ENCODE measurements around the gene SDF2L1. TPM values are rescaled to one million over a fixed set of nuclear protein-coding genes. Genes with fewer than 3 reads are reported as not detected.
A peak's percentile ranks its signal among the peaks of the same experiment; 100 is the strongest.

The SDF2L1 gene
- total and polyA plus RNA-seq, 9 of the 15 experiments (the other 6 are each of a cell fraction or from before 2014, with no cell fraction given) = 15.1 to 989 (median 124) TPM

DNA sequence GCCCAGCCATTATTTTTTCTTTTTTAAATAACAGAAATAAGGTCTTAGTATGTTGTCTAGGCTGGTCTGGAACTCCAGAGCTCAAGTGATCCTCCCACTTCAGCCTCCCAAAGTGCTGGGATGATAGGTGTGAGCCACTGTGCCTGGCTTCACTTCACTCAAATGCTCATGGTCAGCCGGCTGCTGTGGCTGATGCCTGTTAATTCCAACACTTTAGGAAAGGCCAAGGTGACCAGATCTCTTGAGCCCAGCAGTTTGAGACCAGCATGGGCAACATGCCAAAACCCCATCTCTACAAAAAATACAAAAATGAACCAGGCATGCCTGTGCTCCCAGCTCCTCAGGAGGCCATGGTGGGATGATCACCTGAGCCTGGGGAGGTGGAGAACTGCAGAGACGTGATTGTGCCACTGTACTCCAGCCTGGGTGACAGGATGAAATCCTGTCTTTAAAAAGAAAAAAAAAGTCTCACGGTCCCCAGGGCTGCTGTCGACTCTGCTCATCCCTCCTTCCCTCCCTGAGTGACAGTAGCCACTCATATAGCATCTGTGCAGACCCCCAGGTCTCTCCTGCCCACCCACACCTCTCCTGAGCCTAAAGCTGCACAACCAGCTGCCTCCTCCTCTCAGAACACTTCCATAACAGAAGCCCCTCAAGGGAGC is 15.9 kb upstream of the SDF2L1 start (continued):
- TF ChIP-seq, protein P1, sequence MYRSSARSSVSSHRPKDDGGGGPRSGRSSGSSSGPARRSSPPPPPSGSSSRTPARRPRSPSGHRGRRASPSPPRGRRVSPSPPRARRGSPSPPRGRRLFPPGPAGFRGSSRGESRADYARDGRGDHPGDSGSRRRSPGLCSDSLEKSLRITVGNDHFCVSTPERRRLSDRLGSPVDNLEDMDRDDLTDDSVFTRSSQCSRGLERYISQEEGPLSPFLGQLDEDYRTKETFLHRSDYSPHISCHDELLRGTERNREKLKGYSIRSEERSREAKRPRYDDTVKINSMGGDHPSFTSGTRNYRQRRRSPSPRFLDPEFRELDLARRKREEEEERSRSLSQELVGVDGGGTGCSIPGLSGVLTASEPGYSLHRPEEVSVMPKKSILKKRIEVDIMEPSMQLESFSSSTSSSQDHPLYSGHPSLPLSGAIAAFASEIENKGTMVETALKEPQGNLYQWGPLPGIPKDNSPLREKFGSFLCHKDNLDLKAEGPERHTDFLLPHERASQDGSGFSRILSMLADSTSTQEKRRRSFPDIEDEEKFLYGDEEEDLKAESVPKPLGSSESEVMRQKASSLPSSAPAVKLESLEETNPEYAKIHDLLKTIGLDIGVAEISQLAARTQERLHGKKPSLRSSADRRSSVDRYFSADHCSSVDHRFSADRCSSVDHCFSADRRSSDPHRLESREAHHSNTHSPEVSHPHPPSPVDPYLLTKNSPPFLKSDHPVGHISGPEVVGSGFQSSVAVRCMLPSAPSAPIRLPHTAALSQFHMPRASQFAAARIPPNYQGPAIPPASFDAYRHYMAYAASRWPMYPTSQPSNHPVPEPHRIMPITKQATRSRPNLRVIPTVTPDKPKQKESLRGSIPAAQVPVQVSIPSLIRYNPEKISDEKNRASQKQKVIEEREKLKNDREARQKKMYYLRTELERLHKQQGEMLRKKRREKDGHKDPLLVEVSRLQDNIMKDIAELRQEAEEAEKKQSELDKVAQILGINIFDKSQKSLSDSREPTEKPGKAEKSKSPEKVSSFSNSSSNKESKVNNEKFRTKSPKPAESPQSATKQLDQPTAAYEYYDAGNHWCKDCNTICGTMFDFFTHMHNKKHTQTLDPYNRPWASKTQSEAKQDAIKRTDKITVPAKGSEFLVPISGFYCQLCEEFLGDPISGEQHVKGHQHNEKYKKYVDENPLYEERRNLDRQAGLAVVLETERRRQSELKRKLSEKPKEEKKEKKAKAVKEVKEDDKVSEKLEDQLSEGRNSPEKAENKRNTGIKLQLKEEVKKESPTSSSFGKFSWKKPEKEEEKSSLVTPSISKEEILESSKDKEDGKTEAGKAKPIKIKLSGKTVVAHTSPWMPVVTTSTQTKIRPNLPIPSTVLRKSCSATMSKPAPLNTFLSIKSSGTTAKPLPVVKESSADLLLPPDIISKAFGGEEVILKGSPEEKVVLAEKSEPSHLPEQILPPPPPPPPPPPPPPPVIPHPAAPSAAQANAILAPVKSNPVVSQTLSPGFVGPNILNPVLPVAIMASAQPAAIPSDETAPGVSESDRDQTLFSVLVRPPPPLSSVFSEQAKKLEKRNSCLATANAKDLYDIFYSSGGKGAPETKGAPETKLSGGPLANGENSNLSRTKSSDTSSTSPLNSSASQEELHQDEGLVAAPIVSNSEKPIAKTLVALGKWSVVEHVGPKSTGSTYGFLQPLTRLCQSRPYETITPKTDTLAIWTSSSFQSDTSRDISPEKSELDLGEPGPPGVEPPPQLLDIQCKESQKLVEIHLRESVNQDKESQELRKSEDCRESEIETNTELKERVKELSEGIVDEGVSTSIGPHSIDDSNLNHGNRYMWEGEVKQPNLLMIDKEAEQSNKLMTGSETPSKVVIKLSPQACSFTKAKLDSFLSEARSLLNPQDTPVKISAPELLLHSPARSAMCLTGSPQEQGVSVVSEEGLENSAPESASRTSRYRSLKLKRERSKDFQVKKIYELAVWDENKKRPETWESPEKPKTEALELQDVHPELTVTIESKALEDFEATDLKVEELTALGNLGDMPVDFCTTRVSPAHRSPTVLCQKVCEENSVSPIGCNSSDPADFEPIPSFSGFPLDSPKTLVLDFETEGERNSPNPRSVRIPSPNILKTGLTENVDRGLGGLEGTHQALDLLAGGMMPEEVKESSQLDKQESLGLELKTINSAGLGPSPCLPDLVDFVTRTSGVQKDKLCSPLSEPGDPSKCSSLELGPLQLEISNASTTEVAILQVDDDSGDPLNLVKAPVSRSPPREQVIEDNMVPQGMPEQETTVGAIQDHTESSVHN (IDR thresholded peaks at IDR 0.05; ENCODE audit: borderline replicate concordance in 1 of 2, low read depth in 1 of 2) = no peak
- TF ChIP-seq NR1H2 (CRISPR knock-in tag; IDR thresholded peaks at IDR 0.05) (no peak), SAP30 (IDR thresholded peaks at IDR 0.05; ENCODE audit: borderline replicate concordance, insufficient read depth, low read depth, low read length, poor library complexity, severe bottlenecking) (no peak), NCOR1 (IDR thresholded peaks at IDR 0.05) (no peak), TCFL5 (CRISPR knock-in tag; conservative IDR thresholded peaks at IDR 0.05) (no peak), RBFOX2 (IDR thresholded peaks at IDR 0.05; ENCODE audit: low read depth, low read length) (no peak), CHD2 (IDR thresholded peaks at IDR 0.05; ENCODE audit: low read depth, low read length) (peak; percentile 24; the same call in 1 of the 2 replicates), POLR2AphosphoS2 (IDR thresholded peaks at IDR 0.05; ENCODE audit: low read length) (no peak; the same call in 1 of the 2 replicates), RFX1 (IDR thresholded peaks at IDR 0.05) (no peak), NFATC3 (IDR thresholded peaks at IDR 0.05) (no peak)
- TF ChIP-seq, protein P2, sequence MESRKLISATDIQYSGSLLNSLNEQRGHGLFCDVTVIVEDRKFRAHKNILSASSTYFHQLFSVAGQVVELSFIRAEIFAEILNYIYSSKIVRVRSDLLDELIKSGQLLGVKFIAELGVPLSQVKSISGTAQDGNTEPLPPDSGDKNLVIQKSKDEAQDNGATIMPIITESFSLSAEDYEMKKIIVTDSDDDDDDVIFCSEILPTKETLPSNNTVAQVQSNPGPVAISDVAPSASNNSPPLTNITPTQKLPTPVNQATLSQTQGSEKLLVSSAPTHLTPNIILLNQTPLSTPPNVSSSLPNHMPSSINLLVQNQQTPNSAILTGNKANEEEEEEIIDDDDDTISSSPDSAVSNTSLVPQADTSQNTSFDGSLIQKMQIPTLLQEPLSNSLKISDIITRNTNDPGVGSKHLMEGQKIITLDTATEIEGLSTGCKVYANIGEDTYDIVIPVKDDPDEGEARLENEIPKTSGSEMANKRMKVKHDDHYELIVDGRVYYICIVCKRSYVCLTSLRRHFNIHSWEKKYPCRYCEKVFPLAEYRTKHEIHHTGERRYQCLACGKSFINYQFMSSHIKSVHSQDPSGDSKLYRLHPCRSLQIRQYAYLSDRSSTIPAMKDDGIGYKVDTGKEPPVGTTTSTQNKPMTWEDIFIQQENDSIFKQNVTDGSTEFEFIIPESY (CRISPR knock-in tag; IDR thresholded peaks at IDR 0.05) = no peak
- TF ChIP-seq, protein P3, sequence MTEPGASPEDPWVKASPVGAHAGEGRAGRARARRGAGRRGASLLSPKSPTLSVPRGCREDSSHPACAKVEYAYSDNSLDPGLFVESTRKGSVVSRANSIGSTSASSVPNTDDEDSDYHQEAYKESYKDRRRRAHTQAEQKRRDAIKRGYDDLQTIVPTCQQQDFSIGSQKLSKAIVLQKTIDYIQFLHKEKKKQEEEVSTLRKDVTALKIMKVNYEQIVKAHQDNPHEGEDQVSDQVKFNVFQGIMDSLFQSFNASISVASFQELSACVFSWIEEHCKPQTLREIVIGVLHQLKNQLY (CRISPR knock-in tag; conservative IDR thresholded peaks at IDR 0.05) = peak in 1 of 2 experiments; percentile 39; a peak in 1 of 4 replicates
- TF ChIP-seq, protein P4, sequence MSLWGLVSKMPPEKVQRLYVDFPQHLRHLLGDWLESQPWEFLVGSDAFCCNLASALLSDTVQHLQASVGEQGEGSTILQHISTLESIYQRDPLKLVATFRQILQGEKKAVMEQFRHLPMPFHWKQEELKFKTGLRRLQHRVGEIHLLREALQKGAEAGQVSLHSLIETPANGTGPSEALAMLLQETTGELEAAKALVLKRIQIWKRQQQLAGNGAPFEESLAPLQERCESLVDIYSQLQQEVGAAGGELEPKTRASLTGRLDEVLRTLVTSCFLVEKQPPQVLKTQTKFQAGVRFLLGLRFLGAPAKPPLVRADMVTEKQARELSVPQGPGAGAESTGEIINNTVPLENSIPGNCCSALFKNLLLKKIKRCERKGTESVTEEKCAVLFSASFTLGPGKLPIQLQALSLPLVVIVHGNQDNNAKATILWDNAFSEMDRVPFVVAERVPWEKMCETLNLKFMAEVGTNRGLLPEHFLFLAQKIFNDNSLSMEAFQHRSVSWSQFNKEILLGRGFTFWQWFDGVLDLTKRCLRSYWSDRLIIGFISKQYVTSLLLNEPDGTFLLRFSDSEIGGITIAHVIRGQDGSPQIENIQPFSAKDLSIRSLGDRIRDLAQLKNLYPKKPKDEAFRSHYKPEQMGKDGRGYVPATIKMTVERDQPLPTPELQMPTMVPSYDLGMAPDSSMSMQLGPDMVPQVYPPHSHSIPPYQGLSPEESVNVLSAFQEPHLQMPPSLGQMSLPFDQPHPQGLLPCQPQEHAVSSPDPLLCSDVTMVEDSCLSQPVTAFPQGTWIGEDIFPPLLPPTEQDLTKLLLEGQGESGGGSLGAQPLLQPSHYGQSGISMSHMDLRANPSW (CRISPR knock-in tag; IDR thresholded peaks at IDR 0.05) = 0 out of 2 replicates have a peak, but pooled peaks have one; percentile 43
